Mesendoderm (in vitro differentiated cells): ENCODE data around the gene DSCAML1.

Experiments used
- DNase-seq: peaks from one replicate; pipeline ENCODE4 v3.0.0; 2013
- H2AK5ac ChIP-seq: 2 replicates; pipeline ENCODE4 v1.6.1; 2013; ENCODE audit warnings: low read length, inconsistent platforms
- H2BK120ac ChIP-seq: 2 replicates; pipeline ENCODE4 v1.6.1; 2013; ENCODE audit warnings: low read depth, mild to moderate bottlenecking, low read length, moderate library complexity, mixed read lengths
- H2BK15ac ChIP-seq: replicated peaks from 2 replicates; pipeline ENCODE4 v1.6.1; 2013; ENCODE audit warnings: low read depth, mild to moderate bottlenecking, moderate library complexity
- H2BK5ac ChIP-seq: 2 replicates; pipeline ENCODE4 v1.6.1; 2013; ENCODE audit warnings: low read length, inconsistent platforms
- H3K18ac ChIP-seq: 2 replicates; pipeline ENCODE4 v1.6.1; 2013; ENCODE audit warnings: mild to moderate bottlenecking, low read length, mixed read lengths
- H3K23ac ChIP-seq: one replicate; pipeline ENCODE4 v1.6.1; 2013; ENCODE audit warnings: low read length
- H3K27ac ChIP-seq: 2 replicates; pipeline ENCODE4 v1.5.1; 2013; ENCODE audit warnings: low read depth, mild to moderate bottlenecking, inconsistent platforms, low read length, moderate library complexity
- H3K27me3 ChIP-seq: 2 replicates; pipeline ENCODE4 v1.6.1; 2013; ENCODE audit warnings: low read length, control low read depth, mild to moderate bottlenecking, inconsistent platforms; ENCODE audit not compliant: insufficient read depth, poor library complexity
- H3K36me3 ChIP-seq: 2 replicates; pipeline ENCODE4 v1.6.1; 2013; ENCODE audit warnings: low read length, inconsistent platforms; ENCODE audit not compliant: control insufficient read depth, insufficient read depth
- H3K4ac ChIP-seq: one replicate; pipeline ENCODE4 v1.6.1; 2013; ENCODE audit warnings: low read depth, mild to moderate bottlenecking, low read length, moderate library complexity
- H3K4me1 ChIP-seq: 2 replicates; pipeline ENCODE4 v1.6.1; 2013; ENCODE audit warnings: low read depth, low read length, inconsistent platforms; ENCODE audit not compliant: control insufficient read depth
- H3K4me2 ChIP-seq: 2 replicates; pipeline ENCODE4 v1.6.1; 2013; ENCODE audit warnings: low read length
- H3K4me3 ChIP-seq: 2 replicates; pipeline ENCODE4 v1.5.1; 2013; ENCODE audit warnings: mild to moderate bottlenecking, low read length
- H3K56ac ChIP-seq: one replicate; pipeline ENCODE4 v1.6.1; 2013; ENCODE audit warnings: low read length
- H3K79me1 ChIP-seq: 2 replicates; pipeline ENCODE4 v1.6.1; 2013; ENCODE audit warnings: low read length, inconsistent platforms
- H3K79me2 ChIP-seq: 2 replicates; pipeline ENCODE4 v1.6.1; 2013; ENCODE audit warnings: mild to moderate bottlenecking, low read length; ENCODE audit not compliant: control insufficient read depth, insufficient read depth
- H3K9ac ChIP-seq: 2 replicates; pipeline ENCODE4 v1.6.1; 2013; ENCODE audit warnings: low read length, inconsistent platforms
- H4K5ac ChIP-seq: one replicate; pipeline ENCODE4 v1.6.1; 2013; ENCODE audit warnings: low read length
- H4K8ac ChIP-seq: one replicate; pipeline ENCODE4 v1.6.1; 2013; ENCODE audit warnings: low read depth, mild to moderate bottlenecking, control low read depth, low read length, moderate library complexity
- WGBS: extraction: QIAGEN DNeasy Blood & Tissue Kit; methylation state at CpG from one replicate; pipeline ENCODE4 v1.1.7; 2013; ENCODE audit warnings: low lambda C conversion rate, missing lambda C conversion rate; ENCODE audit not compliant: insufficient coverage; ENCODE audit errors: extremely low coverage; 5-methylcytosine and 5-hydroxymethylcytosine counted together

DSCAML1 gene

DNA sequence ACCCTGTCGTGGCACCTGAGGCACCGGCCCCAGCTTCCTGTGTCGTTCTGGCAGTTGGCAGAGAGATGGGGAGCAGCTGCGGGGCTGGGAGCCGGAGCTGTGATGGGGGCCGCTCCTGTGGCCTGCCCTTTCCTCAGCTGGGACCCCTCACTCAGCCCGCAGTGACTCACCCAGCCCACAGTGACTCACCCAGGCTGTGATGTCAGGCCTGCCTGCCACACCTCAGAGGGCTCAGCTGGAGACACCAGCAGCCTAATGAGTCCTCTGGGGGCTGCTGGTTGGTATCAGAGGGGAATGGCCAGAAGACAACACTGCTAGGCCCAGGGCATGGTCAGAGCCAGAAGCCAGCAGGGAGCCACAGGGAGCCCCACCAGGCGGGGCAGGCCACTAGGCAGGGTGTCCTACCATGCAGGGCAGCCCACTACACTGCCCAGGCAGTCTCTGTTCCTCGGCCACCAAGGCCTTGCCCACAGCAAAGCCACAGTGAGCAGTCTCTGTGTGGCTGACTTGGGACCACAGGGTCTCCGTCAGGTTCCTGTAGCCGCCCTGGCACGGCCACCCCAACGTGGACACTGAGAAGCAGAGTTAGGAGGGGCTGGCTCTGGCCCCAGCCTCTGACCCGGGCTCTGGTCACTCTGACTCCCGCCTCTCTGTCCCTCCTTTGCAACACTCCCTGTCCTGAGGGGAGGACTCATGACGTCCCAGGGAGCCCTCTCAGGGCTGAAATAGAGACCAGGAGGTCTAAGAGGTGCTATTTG is 31.8 kb upstream of the DSCAML1 start:
- Histone ChIP-seq H3K4me2 (no peak overlapping the region), H2AK5ac (no peak overlapping the region), H3K36me3 (no peaks in the 10 kb centered on the region), H3K27ac (no peak overlapping the region), H3K4me3 (no peak overlapping the region), H4K5ac (no peak overlapping the region), H2BK15ac (no peak overlapping the region), H4K8ac (no peak overlapping the region), H3K4me1 (peaks cover 6% of the 10 kb centered on the region), H3K9ac (no peak overlapping the region), H3K18ac (no peak overlapping the region), H3K23ac (no peak overlapping the region), H3K27me3 (no peaks in the 10 kb centered on the region), H3K79me2 (no peaks in the 10 kb centered on the region), H2BK5ac (no peak overlapping the region), H3K56ac (no peak overlapping the region), H2BK120ac (no peak overlapping the region), H3K4ac (no peak overlapping the region), H3K79me1 (no peaks in the 10 kb centered on the region)
- DNase-seq, result peak; percentile 61
- WGBS, result no CpG with 5 or more reads among the region's 16 CpGs

DNA sequence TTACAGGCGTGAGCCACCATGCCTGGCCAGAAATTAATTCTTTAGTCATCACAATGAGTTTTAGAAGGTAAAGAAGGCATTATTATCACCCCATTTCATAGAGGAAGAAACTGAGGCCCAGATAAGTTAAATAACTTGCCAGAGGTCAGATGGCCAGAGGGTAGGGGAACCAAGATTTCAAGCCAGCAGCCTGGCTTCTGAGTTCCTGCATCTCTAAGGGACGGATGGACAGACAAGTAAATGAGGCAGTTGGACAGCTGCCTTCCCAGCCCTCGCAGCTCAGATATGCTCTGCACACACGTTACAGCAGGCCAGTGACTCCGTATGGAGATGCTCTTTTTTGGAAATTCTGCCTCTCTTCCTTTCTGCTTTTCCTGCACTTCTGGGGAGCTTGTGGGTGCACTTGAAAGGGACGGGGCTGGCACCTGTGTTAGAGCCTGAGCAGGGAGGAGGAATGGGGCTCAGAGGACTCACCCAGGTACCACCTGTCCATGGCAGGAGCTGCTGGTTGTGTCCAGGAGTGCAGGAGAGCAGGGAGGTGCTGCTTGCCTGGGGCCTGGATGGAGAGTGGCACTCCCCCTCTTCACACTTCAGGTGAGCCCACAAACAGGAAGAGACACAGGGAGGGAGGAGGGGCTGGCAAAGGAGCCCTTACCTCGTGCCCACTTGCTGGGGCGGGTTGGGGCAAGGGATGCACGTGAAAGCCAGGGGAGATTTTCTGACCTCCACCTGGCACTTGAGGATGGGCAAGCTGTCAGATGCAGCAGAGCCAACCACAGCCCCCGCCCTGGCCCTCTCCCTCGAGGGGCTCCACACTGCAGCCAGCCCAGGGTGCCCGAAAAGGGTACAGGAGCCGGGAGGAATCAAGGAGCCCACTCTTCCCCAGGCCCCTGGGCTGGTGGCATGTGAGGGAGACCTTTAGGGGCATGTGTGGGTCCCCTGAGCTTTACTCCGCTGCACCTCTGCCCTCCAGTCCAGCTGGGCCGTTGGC is 30.8 kb upstream of the DSCAML1 start:
- no peak overlapping the region for H3K4me3 ChIP-seq
- no peak overlapping the region for H2BK5ac ChIP-seq
- no CpG with 5 or more reads among the region's 15 CpGs for WGBS
- no peak overlapping the region for H3K27ac ChIP-seq
- H3K79me2 ChIP-seq, result no peaks in the 10 kb centered on the region
- no peak overlapping the region for H2BK15ac ChIP-seq
- H3K18ac ChIP-seq, result no peak overlapping the region
- no peak overlapping the region for H3K4me2 ChIP-seq
- H3K27me3 ChIP-seq, result no peaks in the 10 kb centered on the region
- no peak overlapping the region for H3K56ac ChIP-seq
- H3K4me1 ChIP-seq, result peaks cover 13% of the 10 kb centered on the region
- H3K36me3 ChIP-seq, result no peaks in the 10 kb centered on the region
- no peaks in the 10 kb centered on the region for H3K79me1 ChIP-seq
- no peak overlapping the region for H3K9ac ChIP-seq
- no peak overlapping the region for H2AK5ac ChIP-seq
- H3K23ac ChIP-seq, result no peak overlapping the region
- H4K5ac ChIP-seq, result no peak overlapping the region
- DNase-seq, result no peak
- H3K4ac ChIP-seq, result no peak overlapping the region
- no peak overlapping the region for H4K8ac ChIP-seq
- no peak overlapping the region for H2BK120ac ChIP-seq

DNA sequence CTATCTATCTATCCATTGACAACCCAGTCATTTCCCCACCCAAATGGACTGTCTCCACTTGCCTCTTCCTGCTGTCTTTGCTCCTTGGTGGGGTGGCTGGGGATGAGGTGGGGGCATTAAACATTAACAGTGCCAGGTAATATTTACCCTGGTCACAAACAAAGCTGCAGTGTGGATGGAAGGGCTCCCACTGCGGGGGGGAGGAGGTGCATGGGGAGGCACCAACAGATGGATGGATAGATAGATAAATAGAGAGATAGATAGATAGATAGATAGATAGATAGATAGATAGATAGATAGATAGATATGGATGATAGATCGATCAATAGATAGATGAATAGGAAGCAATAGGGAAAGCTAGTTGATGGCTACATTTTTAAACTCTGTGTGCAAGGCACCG is 29.8 kb upstream of the DSCAML1 start:
- H2BK5ac ChIP-seq, result no peak overlapping the region
- H3K79me2 ChIP-seq, result no peaks in the 10 kb centered on the region
- H2BK15ac ChIP-seq, result no peak overlapping the region
- no CpG with 5 or more reads among the region's 3 CpGs for WGBS
- H3K36me3 ChIP-seq, result no peaks in the 10 kb centered on the region
- H3K4ac ChIP-seq, result no peak overlapping the region
- no peak overlapping the region for H4K5ac ChIP-seq
- H3K4me2 ChIP-seq, result no peak overlapping the region
- DNase-seq, result no peak
- no peaks in the 10 kb centered on the region for H3K79me1 ChIP-seq
- no peak overlapping the region for H3K56ac ChIP-seq
- no peak overlapping the region for H2AK5ac ChIP-seq
- H3K23ac ChIP-seq, result no peak overlapping the region
- no peak overlapping the region for H3K9ac ChIP-seq
- no peak overlapping the region for H3K27ac ChIP-seq
- no peak overlapping the region for H3K4me3 ChIP-seq
- H2BK120ac ChIP-seq, result no peak overlapping the region
- peaks cover 20% of the 10 kb centered on the region for H3K4me1 ChIP-seq
- H3K27me3 ChIP-seq, result no peaks in the 10 kb centered on the region
- no peak overlapping the region for H4K8ac ChIP-seq
- no peak overlapping the region for H3K18ac ChIP-seq

DNA sequence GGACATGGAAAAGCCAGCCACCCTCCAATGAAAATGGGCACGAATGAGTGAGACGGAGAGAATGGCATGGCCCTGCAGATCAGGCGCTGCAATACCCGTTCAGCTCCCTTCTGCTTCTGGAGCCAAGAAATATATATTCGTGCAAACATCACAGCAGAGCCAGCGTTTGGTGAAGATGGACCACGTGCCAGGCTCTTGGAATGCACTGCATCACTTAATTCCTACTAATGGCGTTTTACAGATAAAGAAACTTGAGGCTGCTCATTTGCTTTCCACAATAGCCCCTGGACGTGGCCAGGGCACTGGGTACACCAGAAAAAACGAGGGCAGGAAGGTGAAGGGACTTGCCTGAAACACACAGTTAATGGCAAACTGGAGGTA is 29.2 kb upstream of the DSCAML1 start:
- H3K18ac ChIP-seq, result no peak overlapping the region
- no peaks in the 10 kb centered on the region for H3K27me3 ChIP-seq
- no peak overlapping the region for H2BK5ac ChIP-seq
- H3K23ac ChIP-seq, result no peak overlapping the region
- H3K36me3 ChIP-seq, result no peaks in the 10 kb centered on the region
- no peak overlapping the region for H4K5ac ChIP-seq
- peaks cover 20% of the 10 kb centered on the region for H3K4me1 ChIP-seq
- H2AK5ac ChIP-seq, result no peak overlapping the region
- no peak overlapping the region for H3K4ac ChIP-seq
- no peaks in the 10 kb centered on the region for H3K79me1 ChIP-seq
- no peak overlapping the region for H3K56ac ChIP-seq
- H3K9ac ChIP-seq, result no peak overlapping the region
- no peak overlapping the region for H3K27ac ChIP-seq
- H2BK120ac ChIP-seq, result no peak overlapping the region
- H4K8ac ChIP-seq, result no peak overlapping the region
- no peak overlapping the region for H3K4me3 ChIP-seq
- no peak overlapping the region for H2BK15ac ChIP-seq
- no peaks in the 10 kb centered on the region for H3K79me2 ChIP-seq
- WGBS, result no CpG with 5 or more reads among the region's 10 CpGs
- H3K4me2 ChIP-seq, result no peak overlapping the region
- no peak for DNase-seq

DNA sequence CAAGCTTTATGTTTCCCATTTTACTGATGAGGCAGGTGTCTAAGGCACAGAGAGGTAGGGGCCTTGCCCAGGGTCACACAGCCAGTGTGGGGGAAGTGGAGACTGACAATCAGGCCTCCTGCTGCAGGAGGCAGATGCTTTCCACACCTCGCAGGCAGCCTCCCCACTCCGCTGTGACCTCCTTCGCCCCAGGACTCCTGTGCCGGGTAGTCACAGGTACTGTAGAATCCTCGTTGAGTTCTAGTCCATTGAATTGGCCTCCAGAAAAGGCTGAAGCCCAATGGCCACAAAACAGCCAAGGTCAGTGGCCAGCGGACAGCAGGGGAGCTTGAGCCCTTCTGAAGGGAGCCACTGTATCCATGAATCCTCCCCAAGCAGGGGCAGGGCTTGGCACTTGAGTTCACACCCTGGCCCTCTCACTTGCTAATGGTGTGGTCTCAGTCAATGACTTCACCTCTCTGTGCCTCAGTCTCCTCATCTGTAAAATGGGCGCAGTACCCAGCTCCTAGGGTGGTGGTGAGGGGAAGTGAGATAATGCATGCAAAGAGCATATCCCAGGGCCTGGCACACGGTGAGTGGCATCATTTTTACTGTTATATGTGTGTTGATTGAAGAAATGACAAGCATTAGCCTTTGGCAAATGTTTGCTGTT is 28.6 kb upstream of the DSCAML1 start:
- H3K18ac ChIP-seq, result no peak overlapping the region
- H3K4ac ChIP-seq, result no peak overlapping the region
- no peak overlapping the region for H2BK120ac ChIP-seq
- no peak overlapping the region for H3K27ac ChIP-seq
- H2AK5ac ChIP-seq, result no peak overlapping the region
- no peak overlapping the region for H3K56ac ChIP-seq
- no peak overlapping the region for H3K9ac ChIP-seq
- no peak for DNase-seq
- no peak overlapping the region for H4K5ac ChIP-seq
- no peak overlapping the region for H2BK5ac ChIP-seq
- H3K36me3 ChIP-seq, result no peaks in the 10 kb centered on the region
- H3K4me2 ChIP-seq, result no peak overlapping the region
- H2BK15ac ChIP-seq, result no peak overlapping the region
- H3K23ac ChIP-seq, result no peak overlapping the region
- H3K4me1 ChIP-seq, result peaks cover 16% of the 10 kb centered on the region
- H3K27me3 ChIP-seq, result no peaks in the 10 kb centered on the region
- no peak overlapping the region for H3K4me3 ChIP-seq
- H3K79me1 ChIP-seq, result no peaks in the 10 kb centered on the region
- H4K8ac ChIP-seq, result no peak overlapping the region
- no peaks in the 10 kb centered on the region for H3K79me2 ChIP-seq
- WGBS, result no CpG with 5 or more reads among the region's 8 CpGs
